Measurements from ENCODE around the gene PRTN3. TPM values are rescaled to one million over a fixed set of nuclear protein-coding genes. Genes with fewer than 3 reads are reported as not detected.

PRTN3 gene
- polyA plus RNA-seq, 4 donors: 0.41 TPM; not detected in 3

DNA sequence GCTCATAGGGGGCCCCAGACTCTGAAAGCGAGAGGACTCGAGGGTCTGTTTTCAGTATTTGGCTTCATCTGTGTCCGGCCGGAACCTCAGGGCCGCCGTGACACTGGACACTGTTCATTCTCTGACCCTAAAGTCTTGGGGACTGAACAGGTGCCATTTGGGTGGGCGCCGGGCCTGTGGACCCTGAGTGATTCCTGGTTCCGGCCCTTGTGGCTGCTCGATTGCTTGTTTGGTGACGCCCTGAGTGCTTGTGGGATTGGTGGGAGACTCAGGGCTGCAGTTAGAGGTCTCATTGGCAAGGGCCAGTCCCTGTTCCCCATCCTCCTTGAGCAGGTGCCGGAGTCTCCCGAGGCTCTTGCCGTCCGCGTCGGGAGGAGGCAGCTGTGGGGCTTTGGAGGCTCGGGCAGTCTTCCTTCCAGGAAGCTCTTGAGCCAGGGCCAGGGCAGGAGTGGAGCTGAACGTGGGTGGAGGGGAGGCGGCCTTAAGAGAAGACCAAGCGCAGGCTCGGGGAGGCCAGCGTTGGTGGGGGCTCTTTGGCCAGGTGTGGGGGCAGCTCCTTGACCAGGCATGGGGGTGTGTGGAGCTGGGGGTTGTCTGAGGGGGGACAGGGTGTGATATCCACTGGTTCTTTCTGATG lies 38.8 kb upstream of the PRTN3 start:
- Histone ChIP-seq H3K4me1 (ENCODE audit: control insufficient read depth in 3 of 3, insufficient read depth in 2 of 3, low read depth in 1 of 3, low read length in 2 of 3) (peaks cover 8 to 43% (median 13%) of the 10 kb centered on the region in 3 donors), H3K4me3 (ENCODE audit: low read depth in 1 of 3, low read length in 3 of 3) (peak overlapping the region in 2 of 3 donors; percentile 37 to 65), H3K36me3 (ENCODE audit: control insufficient read depth in 3 of 3, insufficient read depth in 2 of 3, low read depth in 1 of 3, low read length in 3 of 3) (peaks cover 22 to 87% (median 34%) of the 10 kb centered on the region in 3 donors), H3K9me3 (ENCODE audit: control insufficient read depth in 2 of 2, insufficient read depth in 1 of 2, low read depth in 1 of 2, low read length in 1 of 2) (no peaks in the 10 kb centered on the region), H3K27ac (ENCODE audit: low read depth in 1 of 3, low read length in 2 of 3) (peak overlapping the region in 2 of 3 donors; percentile 77 to 98), H3K27me3 (ENCODE audit: control insufficient read depth in 3 of 3, insufficient read depth in 3 of 3, low read length in 3 of 3) (no peaks in the 10 kb centered on the region)
- WGBS, 3 donors: 27 to 33% (median 31%) methylated on average over 19 to 23 of the region's 23 CpGs
- FAIRE-seq (no peak), DNase-seq (peak in 1 of 2 donors; percentile 43)

DNA sequence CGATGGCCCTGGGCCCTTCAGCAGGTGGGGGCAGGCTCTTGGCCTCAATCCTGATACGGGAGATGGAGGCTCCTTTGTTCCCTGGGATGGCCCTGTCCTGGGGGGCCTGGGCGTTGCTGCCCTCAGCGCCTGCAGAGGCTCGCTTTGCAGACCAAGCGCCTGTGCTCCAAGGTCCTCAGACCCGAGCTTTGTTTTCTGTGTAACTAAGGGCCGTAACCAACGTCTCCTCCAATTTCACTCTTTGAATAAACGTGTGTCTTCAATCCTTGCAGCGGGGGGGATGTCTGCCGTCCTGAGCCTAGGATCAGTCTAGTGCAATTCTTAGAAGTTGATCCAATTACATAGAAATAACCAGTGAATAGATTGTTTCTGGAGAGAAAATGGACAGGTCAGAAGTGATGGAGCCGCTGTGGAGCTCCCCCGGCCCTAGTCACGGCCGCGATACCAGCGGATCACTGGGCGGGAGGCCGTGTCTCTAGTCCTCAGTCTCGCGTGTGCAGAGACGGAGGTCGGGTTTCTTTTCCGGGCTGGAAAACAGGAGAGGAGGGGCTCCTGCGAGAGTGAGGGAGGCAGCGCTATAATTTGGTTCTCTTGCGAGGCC lies 38.2 kb upstream of the PRTN3 start:
- Histone ChIP-seq H3K4me1 (ENCODE audit: control insufficient read depth in 3 of 3, insufficient read depth in 2 of 3, low read depth in 1 of 3, low read length in 2 of 3) (peaks cover 8 to 43% (median 13%) of the 10 kb centered on the region in 3 donors), H3K36me3 (ENCODE audit: control insufficient read depth in 3 of 3, insufficient read depth in 2 of 3, low read depth in 1 of 3, low read length in 3 of 3) (peaks cover 23 to 93% (median 35%) of the 10 kb centered on the region in 3 donors), H3K27me3 (ENCODE audit: control insufficient read depth in 3 of 3, insufficient read depth in 3 of 3, low read length in 3 of 3) (no peaks in the 10 kb centered on the region), H3K27ac (ENCODE audit: low read depth in 1 of 3, low read length in 2 of 3) (peak overlapping the region in 1 of 3 donors; percentile 77), H3K9me3 (ENCODE audit: control insufficient read depth in 2 of 2, insufficient read depth in 1 of 2, low read depth in 1 of 2, low read length in 1 of 2) (no peaks in the 10 kb centered on the region), H3K4me3 (ENCODE audit: low read depth in 1 of 3, low read length in 3 of 3) (peak overlapping the region in 1 of 3 donors; percentile 65)
- no peak for FAIRE-seq
- 55 to 65% (median 64%) methylated on average over 28 of the region's 28 CpGs for WGBS, 3 donors
- peak in 1 of 2 donors; percentile 25 for DNase-seq

DNA sequence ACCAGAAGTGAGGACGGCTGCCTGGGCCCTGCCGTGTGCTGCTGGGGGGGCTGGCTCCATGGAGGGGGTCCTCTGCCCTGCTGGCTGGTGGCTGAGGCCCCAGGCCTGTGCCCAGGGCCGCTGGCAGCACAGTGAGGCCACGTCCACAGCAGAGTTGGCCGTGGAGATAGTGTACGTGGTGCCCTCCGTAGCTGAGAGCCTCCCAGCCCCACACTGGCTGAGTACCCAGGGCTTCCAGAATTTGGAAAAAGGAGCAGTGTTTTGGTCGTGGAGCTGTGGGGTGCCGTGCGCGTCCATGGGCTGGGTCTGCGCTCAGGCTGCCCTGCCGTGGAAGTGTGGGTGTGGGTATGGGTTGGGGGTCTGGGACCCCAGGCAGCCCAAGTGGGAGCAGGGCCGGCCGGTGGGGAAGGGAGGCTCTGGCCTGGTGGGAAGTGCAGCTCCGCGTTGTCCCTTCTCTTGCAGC lies 37.7 kb upstream of the PRTN3 start:
- Histone ChIP-seq H3K36me3 (ENCODE audit: control insufficient read depth in 3 of 3, insufficient read depth in 2 of 3, low read depth in 1 of 3, low read length in 3 of 3) (peaks cover 28 to 97% (median 39%) of the 10 kb centered on the region in 3 donors), H3K4me1 (ENCODE audit: control insufficient read depth in 3 of 3, insufficient read depth in 2 of 3, low read depth in 1 of 3, low read length in 2 of 3) (peaks cover 8 to 43% (median 13%) of the 10 kb centered on the region in 3 donors), H3K27ac (ENCODE audit: low read depth in 1 of 3, low read length in 2 of 3) (no peak overlapping the region), H3K9me3 (ENCODE audit: control insufficient read depth in 2 of 2, insufficient read depth in 1 of 2, low read depth in 1 of 2, low read length in 1 of 2) (no peaks in the 10 kb centered on the region), H3K27me3 (ENCODE audit: control insufficient read depth in 3 of 3, insufficient read depth in 3 of 3, low read length in 3 of 3) (no peaks in the 10 kb centered on the region), H3K4me3 (ENCODE audit: low read depth in 1 of 3, low read length in 3 of 3) (no peak overlapping the region)
- no peak for DNase-seq
- WGBS, 3 donors: 80 to 83% (median 81%) methylated on average over 17 of the region's 17 CpGs
- no peak for FAIRE-seq

DNA sequence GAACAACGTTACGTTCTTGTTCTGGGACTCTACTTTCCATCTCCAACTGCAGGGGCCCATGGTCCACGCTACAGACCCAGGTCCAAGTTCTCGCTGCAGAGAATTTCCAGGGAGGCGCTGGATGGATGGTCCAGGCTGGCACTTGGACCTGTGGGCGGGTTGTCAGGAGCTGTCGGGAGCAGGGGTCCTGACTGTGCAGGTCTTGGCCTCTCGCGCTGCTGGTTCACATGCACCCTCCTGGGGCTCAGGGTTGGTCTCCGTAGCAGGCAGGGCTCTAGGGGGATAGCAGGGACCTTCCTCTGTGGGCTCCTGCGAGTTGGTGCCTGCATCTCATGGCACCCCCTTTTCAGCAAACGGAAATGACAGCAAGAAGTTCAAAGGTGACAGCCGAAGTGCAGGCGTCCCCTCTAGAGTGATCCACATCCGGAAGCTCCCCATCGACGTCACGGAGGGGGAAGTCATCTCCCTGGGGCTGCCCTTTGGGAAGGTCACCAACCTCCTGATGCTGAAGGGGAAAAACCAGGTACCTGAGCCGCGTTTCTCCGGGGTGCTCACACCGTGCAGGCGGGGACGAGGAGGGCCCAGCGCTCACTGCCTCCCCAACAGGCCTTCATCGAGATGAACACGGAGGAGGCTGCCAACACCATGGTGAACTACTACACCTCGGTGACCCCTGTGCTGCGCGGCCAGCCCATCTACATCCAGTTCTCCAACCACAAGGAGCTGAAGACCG lies 36.9 kb upstream of the PRTN3 start:
- H3K9me3 ChIP-seq (ENCODE audit: control insufficient read depth in 2 of 2, insufficient read depth in 1 of 2, low read depth in 1 of 2, low read length in 1 of 2): no peaks in the 10 kb centered on the region
- no peak overlapping the region for H3K4me3 ChIP-seq (ENCODE audit: low read depth in 1 of 3, low read length in 3 of 3)
- WGBS, 3 donors: 82 to 83% (median 82%) methylated on average over 31 of the region's 31 CpGs
- no peaks in the 10 kb centered on the region for H3K27me3 ChIP-seq (ENCODE audit: control insufficient read depth in 3 of 3, insufficient read depth in 3 of 3, low read length in 3 of 3)
- FAIRE-seq (no peak), DNase-seq (peak in 1 of 2 donors; percentile 8)
- peaks cover 33 to 97% (median 46%) of the 10 kb centered on the region in 3 donors for H3K36me3 ChIP-seq (ENCODE audit: control insufficient read depth in 3 of 3, insufficient read depth in 2 of 3, low read depth in 1 of 3, low read length in 3 of 3)
- H3K27ac ChIP-seq (ENCODE audit: low read depth in 1 of 3, low read length in 2 of 3): no peak overlapping the region
- peaks cover 8 to 43% (median 13%) of the 10 kb centered on the region in 3 donors for H3K4me1 ChIP-seq (ENCODE audit: control insufficient read depth in 3 of 3, insufficient read depth in 2 of 3, low read depth in 1 of 3, low read length in 2 of 3)

DNA sequence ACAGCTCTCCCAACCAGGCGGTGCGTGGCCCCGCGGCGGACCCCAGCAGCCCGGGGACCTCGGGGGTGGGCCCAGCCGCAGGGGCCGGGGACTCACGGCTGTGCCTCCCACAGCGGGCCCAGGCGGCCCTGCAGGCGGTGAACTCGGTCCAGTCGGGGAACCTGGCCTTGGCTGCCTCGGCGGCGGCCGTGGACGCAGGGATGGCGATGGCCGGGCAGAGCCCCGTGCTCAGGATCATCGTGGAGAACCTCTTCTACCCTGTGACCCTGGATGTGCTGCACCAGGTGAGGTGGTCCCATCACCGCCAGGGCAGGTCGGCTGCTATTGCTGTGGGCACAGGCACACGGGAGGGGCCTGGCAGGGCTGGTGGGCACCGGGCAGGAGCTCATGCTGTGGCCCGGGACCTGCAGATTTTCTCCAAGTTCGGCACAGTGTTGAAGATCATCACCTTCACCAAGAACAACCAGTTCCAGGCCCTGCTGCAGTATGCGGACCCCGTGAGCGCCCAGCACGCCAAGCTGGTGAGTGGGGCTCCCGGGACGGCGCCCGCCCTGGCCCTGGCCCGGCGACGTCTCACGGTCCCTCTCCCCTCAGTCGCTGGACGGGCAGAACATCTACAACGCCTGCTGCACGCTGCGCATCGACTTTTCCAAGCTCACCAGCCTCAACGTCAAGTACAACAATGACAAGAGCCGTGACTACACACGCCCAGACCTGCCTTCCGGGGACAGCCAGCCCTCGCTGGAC lies 36.2 kb upstream of the PRTN3 start:
- FAIRE-seq (no peak), DNase-seq (peak in 1 of 2 donors; percentile 4)
- H3K4me3 ChIP-seq (ENCODE audit: low read depth in 1 of 3, low read length in 3 of 3): no peak overlapping the region
- no peaks in the 10 kb centered on the region for H3K9me3 ChIP-seq (ENCODE audit: control insufficient read depth in 2 of 2, insufficient read depth in 1 of 2, low read depth in 1 of 2, low read length in 1 of 2)
- WGBS, 3 donors: 92 to 93% (median 92%) methylated on average over 50 to 53 of the region's 53 CpGs
- H3K27me3 ChIP-seq (ENCODE audit: control insufficient read depth in 3 of 3, insufficient read depth in 3 of 3, low read length in 3 of 3): no peaks in the 10 kb centered on the region
- H3K4me1 ChIP-seq (ENCODE audit: control insufficient read depth in 3 of 3, insufficient read depth in 2 of 3, low read depth in 1 of 3, low read length in 2 of 3): peaks cover 8 to 36% (median 9%) of the 10 kb centered on the region in 3 donors
- no peak overlapping the region for H3K27ac ChIP-seq (ENCODE audit: low read depth in 1 of 3, low read length in 2 of 3)
- H3K36me3 ChIP-seq (ENCODE audit: control insufficient read depth in 3 of 3, insufficient read depth in 2 of 3, low read depth in 1 of 3, low read length in 3 of 3): peaks cover 33 to 97% (median 46%) of the 10 kb centered on the region in 3 donors

DNA sequence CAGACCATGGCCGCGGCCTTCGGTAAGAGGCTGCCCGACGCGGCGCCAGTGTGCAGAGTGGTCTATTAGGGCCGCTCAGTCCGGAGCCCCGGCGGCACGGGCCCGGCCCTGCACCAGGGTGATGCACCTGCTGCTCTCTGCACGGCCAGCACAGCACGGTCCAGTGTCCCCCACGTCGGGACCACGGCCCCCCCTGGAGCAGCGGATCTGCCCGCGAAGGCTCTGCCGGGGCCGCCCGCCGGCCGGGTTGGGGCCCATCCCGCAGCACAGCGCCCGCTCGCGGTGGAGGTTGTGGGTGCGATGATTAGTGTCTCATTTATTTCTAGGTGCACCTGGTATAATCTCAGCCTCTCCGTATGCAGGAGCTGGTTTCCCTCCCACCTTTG lies 35.6 kb upstream of the PRTN3 start:
- no peak for DNase-seq
- WGBS, 3 donors: 90 to 92% (median 91%) methylated on average over 31 to 33 of the region's 33 CpGs
- Histone ChIP-seq H3K9me3 (ENCODE audit: control insufficient read depth in 2 of 2, insufficient read depth in 1 of 2, low read depth in 1 of 2, low read length in 1 of 2) (no peaks in the 10 kb centered on the region), H3K27me3 (ENCODE audit: control insufficient read depth in 3 of 3, insufficient read depth in 3 of 3, low read length in 3 of 3) (no peaks in the 10 kb centered on the region), H3K4me3 (ENCODE audit: low read depth in 1 of 3, low read length in 3 of 3) (no peak overlapping the region), H3K4me1 (ENCODE audit: control insufficient read depth in 3 of 3, insufficient read depth in 2 of 3, low read depth in 1 of 3, low read length in 2 of 3) (peaks cover 7 to 31% (median 8%) of the 10 kb centered on the region in 3 donors), H3K36me3 (ENCODE audit: control insufficient read depth in 3 of 3, insufficient read depth in 2 of 3, low read depth in 1 of 3, low read length in 3 of 3) (peaks cover 34 to 97% (median 50%) of the 10 kb centered on the region in 3 donors), H3K27ac (ENCODE audit: low read depth in 1 of 3, low read length in 2 of 3) (no peak overlapping the region)
- FAIRE-seq: no peak

DNA sequence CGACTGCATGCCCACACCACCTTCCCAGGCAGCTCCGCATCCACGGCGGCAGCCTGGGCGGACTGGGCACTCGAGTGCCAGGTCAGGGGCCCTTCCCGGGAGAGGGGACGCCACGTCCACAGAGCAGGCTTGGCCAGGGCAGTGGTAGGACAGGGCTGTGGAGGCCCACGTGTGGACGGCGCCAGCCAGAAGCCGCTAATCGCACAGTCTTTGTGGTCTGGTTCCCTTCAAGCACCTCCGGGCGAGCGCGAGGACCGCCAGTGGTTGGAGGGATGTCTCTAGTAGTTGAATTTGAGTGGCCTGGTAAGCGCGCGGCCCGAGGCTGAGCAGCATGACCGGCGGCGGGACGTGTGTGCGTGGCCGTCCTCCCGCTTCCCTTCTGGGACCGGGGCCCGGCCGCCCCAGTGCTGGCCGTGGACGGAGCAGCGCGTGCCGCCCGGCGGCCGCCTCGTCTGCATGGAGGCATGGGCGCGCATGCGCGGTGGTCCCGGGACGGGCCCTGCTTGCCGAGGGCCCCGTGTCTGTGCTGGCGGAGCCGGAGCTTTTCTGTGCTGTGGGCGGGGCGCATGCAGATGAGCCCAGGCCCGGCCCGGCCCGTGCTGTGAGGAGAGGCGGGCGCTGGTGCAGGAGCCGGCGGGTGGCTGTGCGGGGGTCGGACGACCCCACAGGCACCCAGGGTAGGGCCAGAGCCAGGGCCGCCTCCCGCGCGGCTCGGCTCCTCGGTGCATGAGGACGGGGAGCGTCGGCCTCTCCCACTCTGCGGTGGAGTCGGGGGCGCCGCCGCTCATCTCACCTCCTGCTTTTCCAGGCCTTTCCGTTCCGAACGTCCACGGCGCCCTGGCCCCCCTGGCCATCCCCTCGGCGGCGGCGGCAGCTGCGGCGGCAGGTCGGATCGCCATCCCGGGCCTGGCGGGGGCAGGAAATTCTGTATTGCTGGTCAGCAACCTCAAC lies 34.9 kb upstream of the PRTN3 start:
- H3K9me3 ChIP-seq (ENCODE audit: control insufficient read depth in 2 of 2, insufficient read depth in 1 of 2, low read depth in 1 of 2, low read length in 1 of 2): no peaks in the 10 kb centered on the region
- no peak for DNase-seq
- no peak for FAIRE-seq
- peaks cover 41 to 97% (median 57%) of the 10 kb centered on the region in 3 donors for H3K36me3 ChIP-seq (ENCODE audit: control insufficient read depth in 3 of 3, insufficient read depth in 2 of 3, low read depth in 1 of 3, low read length in 3 of 3)
- 93 to 94% (median 93%) methylated on average over 66 to 93 of the region's 93 CpGs for WGBS, 3 donors
- no peak overlapping the region for H3K4me3 ChIP-seq (ENCODE audit: low read depth in 1 of 3, low read length in 3 of 3)
- no peaks in the 10 kb centered on the region for H3K27me3 ChIP-seq (ENCODE audit: control insufficient read depth in 3 of 3, insufficient read depth in 3 of 3, low read length in 3 of 3)
- H3K27ac ChIP-seq (ENCODE audit: low read depth in 1 of 3, low read length in 2 of 3): no peak overlapping the region
- peaks cover 3 to 24% (median 3%) of the 10 kb centered on the region in 3 donors for H3K4me1 ChIP-seq (ENCODE audit: control insufficient read depth in 3 of 3, insufficient read depth in 2 of 3, low read depth in 1 of 3, low read length in 2 of 3)
